NCI-H128 (cell line): ENCODE results near the gene CNTN6.
"Not testable (repeated sequence)": the region's sequence is repeated elsewhere in the genome, so short reads cannot be mapped to it uniquely, and the experiment has no call there.

Source experiments
- DNase-seq: peaks from one replicate; lab custom pipeline; 2025; ENCODE audit not compliant: unreplicated experiment; lab: John Stamatoyannopoulos, UW

The CNTN6 gene

DNA sequence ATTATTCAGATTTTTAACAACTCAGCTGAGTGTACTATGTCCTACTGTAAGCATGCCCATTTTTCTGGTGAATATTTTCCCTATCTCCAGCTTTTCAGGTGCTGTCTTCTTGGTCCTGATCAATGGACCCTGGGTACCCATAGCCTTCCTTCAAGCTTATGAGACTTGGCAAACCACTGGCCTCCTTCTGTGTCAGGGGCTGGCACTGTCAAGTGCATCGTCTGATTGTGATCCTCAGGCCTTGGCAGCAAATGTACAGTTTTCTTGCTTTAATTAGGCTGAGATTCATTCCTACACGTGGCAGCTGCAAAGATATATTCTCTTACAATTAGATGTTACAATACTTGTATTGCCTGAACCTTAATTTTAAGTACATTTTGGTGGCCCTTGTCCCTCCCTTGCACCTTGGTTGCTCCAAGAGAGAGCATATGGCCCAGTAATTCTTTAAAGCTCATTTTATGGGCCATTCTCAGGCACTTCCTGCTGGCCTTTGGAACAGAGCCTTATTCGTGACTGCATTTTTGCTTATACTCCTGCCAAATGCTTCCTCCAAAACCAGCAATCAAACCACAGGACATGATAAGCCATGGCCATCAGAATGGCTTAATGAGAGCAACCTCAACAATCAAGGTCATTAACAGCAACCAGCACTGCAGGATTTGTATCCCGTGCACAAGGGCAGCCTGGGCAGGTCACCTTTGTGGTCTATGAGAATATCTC lies 179.9 kb downstream of the CNTN6 start:
- DNase-seq, result no peak

DNA sequence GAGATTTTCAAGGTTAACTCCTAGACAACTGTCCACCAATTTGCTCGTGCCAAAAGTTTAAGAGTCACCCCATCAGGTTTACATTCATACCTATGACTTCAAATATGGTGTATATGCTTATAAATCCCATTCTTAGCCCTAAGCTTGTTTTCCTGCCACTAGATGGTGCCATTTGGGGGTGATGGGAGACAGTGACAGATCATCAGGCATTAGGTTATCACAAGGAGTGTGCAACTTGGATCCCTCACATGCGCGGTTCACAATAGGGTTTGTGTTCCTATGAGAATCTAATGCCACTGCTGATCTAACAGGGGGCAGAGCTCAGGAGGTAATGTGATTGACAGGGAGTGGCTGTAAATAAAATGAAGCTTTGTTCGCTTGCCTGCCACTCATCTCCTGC lies 182.7 kb downstream of the CNTN6 start:
- DNase-seq, result no peak

GRCh38 chr3:1287815-1288214 lies 195.0 kb downstream of the CNTN6 start:
- no peak for DNase-seq

DNA sequence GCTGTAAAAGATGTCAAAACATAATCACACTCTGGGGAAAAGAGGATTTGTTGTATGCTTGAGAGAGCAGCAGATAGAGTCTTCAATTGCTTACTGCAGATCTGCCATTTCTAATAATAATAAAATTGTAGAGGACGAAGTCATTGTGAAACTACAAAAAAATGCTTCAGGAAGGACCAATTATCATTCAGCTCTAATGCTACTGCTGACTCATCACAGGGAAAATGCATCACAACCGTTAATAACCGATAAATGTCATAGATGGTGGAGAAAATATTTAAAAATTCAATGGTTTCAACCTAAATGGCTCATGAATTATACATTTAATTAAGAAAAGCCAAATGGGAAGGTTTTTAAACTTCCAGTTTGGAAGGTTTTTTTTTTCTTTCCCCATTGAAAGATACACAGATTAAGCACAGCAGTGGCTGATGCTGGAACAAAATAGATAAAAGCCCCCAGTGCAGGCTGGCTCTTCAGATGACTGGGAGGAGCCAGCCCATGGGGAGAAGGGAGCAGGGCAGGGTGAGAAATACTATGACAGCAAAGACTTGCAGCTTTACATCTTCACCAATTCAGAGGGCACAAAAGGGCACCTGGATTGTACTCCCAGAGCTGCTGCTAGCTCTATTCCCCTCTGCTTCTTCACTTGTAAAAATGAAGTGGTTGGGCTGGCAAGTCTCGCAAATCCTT lies 196.1 kb downstream of the CNTN6 start:
- no peak for DNase-seq

DNA sequence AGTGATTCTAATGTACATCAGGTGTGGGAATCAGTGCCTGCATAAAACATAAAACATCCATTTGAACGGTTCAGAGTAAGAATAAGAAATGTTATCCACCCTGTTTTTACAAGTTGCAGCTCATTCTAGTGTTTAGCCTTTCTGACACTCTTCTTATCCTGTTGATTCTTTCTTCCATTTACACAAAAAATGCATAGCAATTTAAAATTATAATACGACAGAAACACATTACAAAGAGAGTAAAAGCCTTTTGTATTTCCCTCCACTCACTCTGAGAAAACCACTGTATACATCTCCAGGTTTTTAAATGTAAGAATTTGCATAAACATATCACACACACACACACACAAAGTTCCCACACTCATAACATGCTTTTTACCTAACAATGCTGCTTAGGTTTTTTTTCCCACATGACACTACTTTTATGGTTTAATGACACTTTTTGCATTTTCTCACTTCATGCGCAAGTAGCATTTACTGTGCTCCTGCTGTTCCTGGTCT lies 199.8 kb downstream of the CNTN6 start:
- no peak for DNase-seq

DNA sequence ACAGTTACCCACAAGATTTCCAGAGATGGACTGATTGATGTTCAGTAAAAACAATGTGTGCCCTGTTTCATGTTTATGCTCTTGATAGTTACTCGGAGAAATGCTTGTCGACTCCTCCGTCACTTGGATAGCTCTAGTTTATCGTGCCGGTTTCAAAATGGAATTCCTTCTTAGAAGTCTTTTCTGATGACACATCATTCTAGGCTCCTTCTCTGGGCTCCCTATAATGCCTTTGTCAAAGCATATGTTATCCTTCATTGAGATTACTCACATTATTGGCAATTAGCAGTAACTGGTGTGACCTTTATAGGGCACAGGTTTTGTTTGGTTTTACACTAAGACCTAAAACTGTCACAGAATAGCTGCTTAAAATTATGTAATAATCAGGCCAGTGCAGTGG lies 201.8 kb downstream of the CNTN6 start:
- no peak for DNase-seq

- DNase-seq, result no peak
These were observed 225.6 kb downstream of the CNTN6 start for GRCh38 chr3:1318296-1319005.

DNA sequence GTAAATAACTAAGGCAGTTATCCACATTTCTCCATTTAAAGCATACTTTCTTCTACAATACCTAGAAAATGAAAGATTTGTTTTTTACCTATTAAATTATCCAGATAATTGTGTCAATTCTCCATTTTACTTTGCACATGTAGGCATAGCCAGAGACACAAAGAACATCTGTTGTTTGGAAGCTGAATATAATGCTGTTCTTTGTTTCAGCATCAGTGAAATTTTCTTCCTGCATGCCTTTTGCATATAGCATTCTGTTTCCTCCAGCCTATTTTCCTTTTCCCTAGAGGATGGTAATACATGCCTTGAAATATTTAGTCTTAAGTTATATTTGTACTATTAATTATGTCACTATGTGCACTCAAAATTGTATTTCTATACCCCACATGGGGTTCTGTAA lies 233.7 kb downstream of the CNTN6 start:
- no peak for DNase-seq

- peak; percentile 12 for DNase-seq
These were observed 237.3 kb downstream of the CNTN6 start for GRCh38 chr3:1330107-1330506.

GRCh38 chr3:1346386-1346785 lies 253.6 kb downstream of the CNTN6 start:
- no peak for DNase-seq

DNA sequence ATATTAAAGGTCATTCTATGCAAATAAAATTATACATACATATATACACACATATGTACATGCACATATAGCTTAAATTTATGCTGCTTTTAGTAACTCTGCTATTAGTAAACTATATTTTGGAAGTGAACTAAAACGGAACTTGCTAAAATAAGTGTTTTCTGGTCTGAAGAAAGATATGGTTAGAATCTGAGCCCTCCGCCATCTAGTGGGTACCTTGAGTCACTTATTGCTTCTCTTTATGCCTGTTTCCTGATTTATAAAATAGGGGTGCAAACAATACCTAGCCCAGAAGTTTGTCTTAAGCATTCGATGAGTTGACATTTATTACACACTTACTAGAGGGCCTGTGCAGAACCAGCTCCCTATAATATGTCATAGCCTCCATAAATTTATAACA lies 255.7 kb downstream of the CNTN6 start:
- DNase-seq, result no peak

DNA sequence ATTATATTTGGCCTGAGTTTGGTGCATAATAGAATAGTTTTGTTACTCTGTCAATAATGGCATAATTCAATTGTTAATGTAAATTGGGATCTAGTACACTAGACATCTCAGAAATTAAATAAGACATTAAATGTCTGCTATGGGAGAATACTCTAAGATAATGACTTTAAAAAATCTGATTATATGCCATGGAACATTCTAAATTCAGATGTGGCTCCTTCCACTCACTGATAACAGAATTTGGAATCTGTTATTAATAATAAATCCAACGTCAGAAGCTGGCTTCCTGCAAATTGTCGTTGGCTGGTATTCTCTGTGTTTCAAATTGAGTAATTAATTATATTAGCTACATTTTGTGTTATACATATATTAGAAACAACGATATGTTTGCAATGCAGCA lies 258.1 kb downstream of the CNTN6 start:
- DNase-seq, result no peak

DNA sequence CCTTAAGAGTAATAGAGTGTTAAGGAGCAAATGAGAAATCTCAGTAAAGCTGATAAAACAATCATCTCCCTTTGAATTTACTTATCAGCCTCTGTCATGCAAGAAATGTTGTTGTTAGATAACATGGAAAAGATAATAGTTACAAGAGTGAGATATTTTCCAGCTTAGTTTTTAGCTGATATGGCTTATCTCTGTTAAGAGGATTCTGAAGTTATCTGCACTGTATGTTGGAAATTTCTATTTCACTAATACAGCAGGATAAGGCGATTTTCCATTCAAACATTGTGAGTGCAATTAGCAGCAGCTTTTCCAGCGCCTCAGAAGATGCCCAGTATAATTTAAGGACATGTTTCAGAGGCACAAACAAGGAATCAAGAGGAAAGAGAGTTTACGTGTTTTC lies 262.9 kb downstream of the CNTN6 start:
- DNase-seq, result no peak

- DNase-seq, result no peak
These were observed 263.3 kb downstream of the CNTN6 start for GRCh38 chr3:1356101-1356500.

DNA sequence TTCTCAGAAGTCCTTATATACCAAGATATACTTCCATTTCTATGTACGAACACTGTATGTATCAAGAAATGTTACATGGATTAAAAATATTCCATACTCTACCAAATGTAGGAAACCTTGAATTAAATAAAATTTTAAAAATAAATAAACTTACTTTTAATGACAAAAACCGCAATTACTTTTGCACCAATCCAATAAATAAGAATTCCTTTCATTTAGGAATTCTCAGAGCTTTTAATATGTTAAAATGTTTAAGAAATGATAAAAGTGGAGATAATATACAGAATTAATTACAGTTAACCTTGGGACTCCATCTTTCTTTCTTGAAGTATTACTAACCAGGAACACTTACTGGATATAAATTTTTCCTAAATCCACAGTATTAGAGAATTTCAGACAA lies 272.7 kb downstream of the CNTN6 start:
- no peak for DNase-seq

GRCh38 chr3:1374471-1374870 lies 281.6 kb downstream of the CNTN6 start:
- DNase-seq, result no peak

- DNase-seq, result no peak
These were observed 282.3 kb downstream of the CNTN6 start for GRCh38 chr3:1375145-1375544.

DNA sequence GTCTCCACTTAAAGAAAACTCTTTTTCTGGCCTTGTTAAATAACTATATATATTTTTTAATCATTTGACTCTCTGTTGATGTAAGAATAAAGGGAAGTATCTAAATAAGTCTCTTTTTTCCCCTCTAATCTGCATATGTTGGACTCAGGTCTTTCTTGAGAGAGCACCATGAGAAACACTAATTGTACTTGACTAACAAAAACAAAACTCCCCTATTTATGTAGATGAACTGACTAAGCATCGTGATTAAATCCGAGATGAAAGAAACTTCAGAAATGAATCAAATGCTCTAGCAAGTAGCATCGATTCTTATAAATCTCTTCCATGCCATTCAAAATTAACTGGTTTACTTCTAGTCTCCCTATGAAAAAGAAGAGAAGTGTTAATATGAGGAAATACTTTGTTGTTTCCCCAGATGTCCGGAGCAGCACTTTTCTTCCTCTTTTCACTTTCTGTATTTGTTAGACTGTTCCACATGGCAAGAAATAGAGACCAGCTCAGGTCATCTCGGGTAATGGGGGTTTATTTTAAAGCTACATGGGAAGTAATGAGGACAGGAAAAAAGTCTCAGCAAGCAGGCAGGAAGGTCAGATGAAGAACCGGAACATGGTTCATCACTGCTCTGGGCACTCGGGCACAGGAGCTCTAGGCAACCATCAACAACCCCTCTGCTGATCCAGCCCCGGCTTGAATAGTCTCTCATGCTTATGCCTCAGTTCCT lies 288.3 kb downstream of the CNTN6 start:
- DNase-seq, result no peak

- DNase-seq, result no peak
These were observed 288.8 kb downstream of the CNTN6 start for GRCh38 chr3:1381647-1382036.

DNA sequence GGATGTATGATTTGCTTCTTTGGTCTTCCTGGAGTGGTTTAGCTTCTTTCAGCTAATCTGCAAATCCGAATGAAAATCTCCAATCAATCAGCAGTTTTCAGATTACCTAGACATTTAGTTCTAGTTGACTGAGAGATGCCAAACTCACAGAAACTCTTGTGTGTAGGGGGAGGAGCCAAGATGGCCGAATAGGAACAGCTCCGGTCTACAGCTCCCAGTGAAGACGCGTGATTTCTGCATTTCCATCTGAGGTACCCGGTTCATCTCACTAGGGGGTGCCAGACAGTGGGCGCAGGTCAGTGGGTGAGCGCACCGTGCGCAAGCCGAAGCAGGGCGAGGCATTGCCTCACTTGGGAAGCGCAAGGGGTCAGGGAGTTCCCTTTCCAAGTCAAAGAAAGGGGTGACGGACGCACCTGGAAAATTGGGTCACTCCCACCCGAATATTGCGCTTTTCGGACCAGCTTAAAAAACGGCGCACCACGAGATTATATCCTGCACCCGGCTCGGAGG lies 294.6 kb downstream of the CNTN6 start:
- not testable (repeated sequence) for DNase-seq

- no peak for DNase-seq
These were observed 301.4 kb downstream of the CNTN6 start for GRCh38 chr3:1394188-1394587.
